K562 (cell line): ENCODE measurements around the gene CORO6. TPM values are rescaled to one million over a fixed set of nuclear protein-coding genes. Genes with fewer than 3 reads are reported as not detected.

Source experiments
- ATAC-seq: fragments of 200-7000 bp; cut with Tn5 transposase; 3 replicates; pipeline ENCODE4 v1.9.1; 2020; ENCODE audit warnings: moderate library complexity
- BruUV-seq: library from RNA; stranded (reverse); fragments of 400-500 nt; replicated peaks from 2 replicates; lab custom pipeline; 2021; lab: Mats Ljungman, UMichigan
- CTCF ChIA-PET: fragments of 300-600 bp; formaldehyde crosslinking; extraction: SDS; loops from one replicate; lab custom pipeline; 2021; ENCODE audit warnings: low intra/inter-chr PET ratio; lab: Yijun Ruan, JAX
- POLR2A ChIA-PET: fragments of 300-600, 350-650 bp; sonication (Branson Sonifier 250); formaldehyde crosslinking; extraction: SDS; loops from one replicate; lab custom pipeline; 2021; ENCODE audit warnings: antibody characterized with exemption, inconsistent platforms; lab: Yijun Ruan, JAX
- DNase-seq, 4 experiments: peaks; one replicate each; pipeline versions ENCODE4 v3.0.0 to v3.0.0-alpha.2; 2011 to 2018; ENCODE audit warnings: low spot score in 3 of 4, mixed read lengths in 3 of 4; ENCODE audit errors: extremely low read depth in 1 of 4
- FAIRE-seq: peaks from 2 replicates; lab custom pipeline; 2011; peaks lifted over from hg19 to GRCh38; lab: Jason Lieb, UNC
- H2AFZ ChIP-seq: 2 replicates; pipeline ENCODE4 v1.6.0; 2011; ENCODE audit warnings: low read depth, low read length, control low read depth, inconsistent platforms
- H3K27ac ChIP-seq: fragments of 200-600 bp; 3 replicates; pipeline ENCODE4 v1.8.0; 2011; ENCODE audit warnings: low read depth, mild to moderate bottlenecking, control low read depth, inconsistent platforms, low read length, moderate library complexity, mixed read lengths; ENCODE audit errors: extremely low read depth
- H3K27me3 ChIP-seq, 2 experiments: fragments of 300-600 bp in 1 of 2; 2 replicates in 1 of 2; 3 replicates in 1 of 2; pipeline versions ENCODE4 v1.6.0 to v1.8.0; 2011; ENCODE audit warnings: inconsistent platforms in 2 of 2, low read length in 2 of 2, mild to moderate bottlenecking in 1 of 2, mixed read lengths in 1 of 2, moderate library complexity in 1 of 2; ENCODE audit not compliant: control insufficient read depth in 2 of 2, insufficient read depth in 2 of 2
- H3K36me3 ChIP-seq: fragments of 300-600 bp; 3 replicates; pipeline ENCODE4 v1.8.0; 2011; ENCODE audit warnings: mild to moderate bottlenecking, low read length, inconsistent platforms; ENCODE audit not compliant: control insufficient read depth, insufficient read depth
- H3K4me1 ChIP-seq, 2 experiments: fragments of 200-600 bp in 1 of 2; replicated peaks in 1 of 2; 2 replicates in 1 of 2; 3 replicates in 1 of 2; pipeline versions ENCODE4 v1.5.1 to v1.8.0; 2011; ENCODE audit warnings: inconsistent platforms in 2 of 2, low read length in 2 of 2, mild to moderate bottlenecking in 1 of 2, mixed read lengths in 1 of 2, moderate library complexity in 1 of 2; ENCODE audit not compliant: control insufficient read depth in 2 of 2, insufficient read depth in 2 of 2
- H3K4me2 ChIP-seq: 2 replicates; pipeline ENCODE4 v1.6.1; 2011; ENCODE audit warnings: low read length, control low read depth, inconsistent platforms, mixed read lengths; ENCODE audit not compliant: insufficient read depth
- H3K4me3 ChIP-seq: fragments of 200-600 bp; sonication (generic), shearing (Covaris generic); 2 replicates; pipeline ENCODE4 v1.5.1; 2016; ENCODE audit warnings: control low read depth, inconsistent platforms
- H3K79me2 ChIP-seq: fragments of 200-600 bp; 3 replicates; pipeline ENCODE4 v1.8.0; 2011; ENCODE audit warnings: low read length, inconsistent platforms; ENCODE audit not compliant: control insufficient read depth, insufficient read depth
- H3K9ac ChIP-seq, 2 experiments: 2 replicates each; pipeline versions ENCODE4 v1.6.0 to v1.6.1; 2011; ENCODE audit warnings: low read depth in 2 of 2, low read length in 2 of 2, control low read depth in 1 of 2, inconsistent platforms in 1 of 2, mild to moderate bottlenecking in 1 of 2, mixed read lengths in 1 of 2; ENCODE audit not compliant: insufficient read depth in 1 of 2
- H3K9me1 ChIP-seq: one replicate; pipeline ENCODE4 v1.6.0; 2011; ENCODE audit warnings: inconsistent platforms, mild to moderate bottlenecking, low read length, moderate library complexity; ENCODE audit not compliant: control insufficient read depth, insufficient read depth
- H3K9me3 ChIP-seq: replicated peaks from 2 replicates; pipeline ENCODE4 v1.5.1; 2011; ENCODE audit warnings: low read depth, low read length, inconsistent platforms; ENCODE audit not compliant: control insufficient read depth, insufficient read depth
- H4K20me1 ChIP-seq: replicated peaks from 2 replicates; pipeline ENCODE4 v1.6.1; 2011; ENCODE audit warnings: low read length, inconsistent platforms, mixed read lengths; ENCODE audit not compliant: control insufficient read depth, insufficient read depth
- HNRNPUL1 ChIP-seq: fragments of 200-400 bp; formaldehyde crosslinking; IDR thresholded peaks from 2 replicates; pipeline ENCODE4 v1.6.1; 2017; ENCODE audit warnings: low read length
- MAFG ChIP-seq: fragments of 450-650 bp; conservative IDR thresholded peaks from 2 replicates; pipeline ENCODE4 v1.6.1; 2016; ENCODE audit warnings: missing genetic modification characterization, missing compliant biosample characterization
- TCF3 ChIP-seq: sonication (generic); formaldehyde crosslinking; IDR thresholded peaks from 2 replicates; pipeline ENCODE4 v1.4.0; 2020; ENCODE audit warnings: mild to moderate bottlenecking, missing genetic modification reagents
- ZNF121 ChIP-seq: sonication (generic); formaldehyde crosslinking; conservative IDR thresholded peaks from 2 replicates; pipeline ENCODE4 v1.8.0; 2022; ENCODE audit warnings: missing genetic modification reagents
- WGBS: fragments of 100-300 bp; shearing (Covaris generic); methylation state at CpG from one replicate; pipeline ENCODE4 v1.1.6; 2016; ENCODE audit warnings: low coverage, mixed read lengths; ENCODE audit not compliant: insufficient coverage; ENCODE audit errors: missing lambda C conversion rate; 5-methylcytosine and 5-hydroxymethylcytosine counted together
- in situ Hi-C: fragments of 300-500 bp; cut with MboI; formaldehyde crosslinking; loops from 4 replicates; pipeline ENCODE4 v1.15.0; 2018; ENCODE audit warnings: inconsistent platforms, mixed read lengths
- intact Hi-C: fragments of 100-400 bp; cut with micrococcal nuclease; formaldehyde crosslinking; loops from 2 replicates; pipeline ENCODE4 v1.14.2; 2022
- polyA plus RNA-seq, 8 experiments: library from polyadenylated mRNA; depleted of rRNA in 4 of 8; stranded (reverse) in 5 of 8; unstranded in 3 of 8; fragments of >200 nt; fragmentation: Nextera tagmentation in 2 of 8; fragmentation: Illumina TruSeq in 1 of 8; extraction: Ambion mirVana in 2 of 8; extraction: Trizol in 1 of 8; gene quantifications; 2 replicates each; pipeline versions ENCODE4 v1.2.1 to v1.2.3, GENCODE V29; 2011 to 2014; ENCODE audit warnings: inconsistent platforms in 1 of 8, missing spikeins in 1 of 8
- total RNA-seq, 7 experiments: library from RNA; depleted of rRNA in 6 of 7; stranded (reverse); fragments of >200 nt in 6 of 7; fragmentation: Illumina TruSeq in 2 of 7; extraction: Trizol in 2 of 7; gene quantifications; 2 replicates each; pipeline versions ENCODE4 v1.2.1 to v1.2.3, GENCODE V29; 2011 to 2021; ENCODE audit warnings: low replicate concordance in 1 of 7

Gene CORO6
- total and polyA plus RNA-seq, 9 of the 15 experiments (the other 6 are each of a cell fraction or from before 2014, with no cell fraction given) = 0.04 to 11.9 (median 2.4) TPM

- H3K79me2 ChIP-seq = no peaks in the 10 kb centered on the region
- no peak overlapping the region for H3K4me3 ChIP-seq
- H3K9ac ChIP-seq = no peak overlapping the region
- no peak overlapping the region for H3K27ac ChIP-seq
- in situ Hi-C loops (no loop called here), intact Hi-C loops (no loop called here)
- no peak for FAIRE-seq
- H3K4me1 ChIP-seq = peaks cover 0 to 9% of the 10 kb centered on the region in 2 experiments; a peak in 2 of 5 replicates
- no peak overlapping the region for H3K4me2 ChIP-seq
- H2AFZ ChIP-seq = no peak overlapping the region
- BruUV-seq = no TSS peak
- peaks cover 5% of the 10 kb centered on the region for H3K9me1 ChIP-seq
- no peak for DNase-seq
- no peaks in the 10 kb centered on the region for H3K9me3 ChIP-seq
- POLR2A ChIA-PET = no interaction called here
- ATAC-seq = no peak
- no peaks in the 10 kb centered on the region for H3K27me3 ChIP-seq
- H4K20me1 ChIP-seq = no peaks in the 10 kb centered on the region; the same call in 1 of the 2 replicates
- WGBS = 94% methylated on average over 6 of the region's 6 CpGs
- no peaks in the 10 kb centered on the region for H3K36me3 ChIP-seq
- TF ChIP-seq HNRNPUL1 = no peak
- peak; percentile 32; the same call in 1 of the 2 replicates for TF ChIP-seq ZNF121
- no peak for TF ChIP-seq MAFG (tag)
- no peak for TF ChIP-seq TCF3 (CRISPR knock-in tag)
- CTCF ChIA-PET = no interaction called here
These were observed 19.5 kb downstream of the CORO6 start for GRCh38 chr17:29603109-29603674.
